Bronchial smooth muscle cell (primary cell): Measurements from ENCODE around the gene FUT7. TPM values are rescaled to one million over a fixed set of nuclear protein-coding genes. Genes with fewer than 3 reads are reported as not detected.

ENCODE experiments used
- total RNA-seq: library from RNA; depleted of rRNA; stranded (reverse); fragments of >200 nt; gene quantifications from 2 replicates; pipeline ENCODE4 v1.2.1, GENCODE V29; 2014

Gene FUT7
- not detected in 2 replicates for total RNA-seq

GRCh38 chr9:137031904-137032640, at the start of gene FUT7:
Gene FUT7, minus strand, starts transcription at chr9:137032088. Its CDS starts 97 bp downstream, at chr9:137031991.

GRCh38 chr9:137077010-137077747, 45.3 kb upstream of the FUT7 start, which contains the start of gene UAP1L1:
Gene UAP1L1, plus strand, starts transcription at chr9:137077517. Its CDS starts 16 bp downstream, at chr9:137077533.

GRCh38 chr9:137070201-137070905, 38.5 kb upstream of the FUT7 start, which contains the start of gene SAPCD2:
Gene SAPCD2, minus strand, starts transcription at chr9:137070557. Its CDS starts 97 bp downstream, at chr9:137070460.

GRCh38 chr9:137053944-137054931, 22.4 kb upstream of the FUT7 start, which contains the start of gene ENTPD2:
Gene ENTPD2, minus strand, starts transcription at chr9:137054061. Its CDS starts 64 bp downstream, at chr9:137053997.

GRCh38 chr9:137046088-137046787, 14.3 kb upstream of the FUT7 start, which contains the start of gene NPDC1:
Gene NPDC1, minus strand, starts transcription at chr9:137046177. Its CDS starts 188 bp downstream, at chr9:137045989.

GRCh38 chr9:137027369-137028262, 4.3 kb downstream of the FUT7 start, which contains the start of gene ABCA2:
Gene ABCA2, minus strand, starts transcription at chr9:137028237. Its CDS starts 97 bp downstream, at chr9:137028140.

GRCh38 chr9:136996361-136997292, 35.3 kb downstream of the FUT7 start, which contains the start of gene CLIC3:
Gene CLIC3, minus strand, starts transcription at chr9:136996568. Its CDS starts 25 bp downstream, at chr9:136996543.

GRCh38 chr9:136991993-136992818, 39.7 kb downstream of the FUT7 start, which contains the start of gene PAXX:
Gene PAXX, plus strand, starts transcription at chr9:136992422. Its CDS starts 22 bp downstream, at chr9:136992444.

GRCh38 chr9:136982232-136983051, 49.4 kb downstream of the FUT7 start, which contains the start of gene LCNL1:
Gene LCNL1, plus strand, starts transcription at chr9:136982993. Its CDS starts 594 bp downstream, at chr9:136983587.

Other genes starting within 250 kb of the FUT7 start
- 44.7 and 44.8 TPM in 2 replicates for gene TMEM141, start 240.7 kb downstream of the FUT7 start, total RNA-seq
- 0.32 and 0.43 TPM in 2 replicates for gene CCDC183, start 235.8 kb downstream of the FUT7 start, total RNA-seq
- 54.9 and 57.4 TPM in 2 replicates for gene RABL6, start 224.1 kb downstream of the FUT7 start, total RNA-seq
- 0.95 and 1.5 TPM in 2 replicates for gene AJM1, start 189.6 kb downstream of the FUT7 start, total RNA-seq
- gene PHPT1, start 182.7 kb downstream of the FUT7 start, total RNA-seq, result 177 and 292 TPM in 2 replicates
- gene MAMDC4, start 179.7 kb downstream of the FUT7 start, total RNA-seq, result 0.32 and 1.1 TPM in 2 replicates
- 386 and 552 TPM in 2 replicates for gene EDF1, start 165.8 kb downstream of the FUT7 start, total RNA-seq
- 6.0 and 9.2 TPM in 2 replicates for gene TRAF2, start 145.6 kb downstream of the FUT7 start, total RNA-seq
- gene FBXW5, start 87.3 kb downstream of the FUT7 start, total RNA-seq, result 107 and 184 TPM in 2 replicates
- gene C8G, start 86.8 kb downstream of the FUT7 start, total RNA-seq, result 0.32 and 0.69 TPM in 2 replicates
- gene LCN12, start 79.8 kb downstream of the FUT7 start, total RNA-seq, result not detected in 2 replicates
- 0.79 and 6.0 TPM in 2 replicates for gene PTGDS, start 54.6 kb downstream of the FUT7 start, total RNA-seq
- 0.16 and 0.34 TPM in 2 replicates for gene LCNL1, start 49.1 kb downstream of the FUT7 start, total RNA-seq
- 5.8 and 8.5 TPM in 2 replicates for gene PAXX, start 39.7 kb downstream of the FUT7 start, total RNA-seq
- gene CLIC3, start 35.5 kb downstream of the FUT7 start, total RNA-seq, result 6.8 and 8.2 TPM in 2 replicates
- gene ABCA2, start 3.9 kb downstream of the FUT7 start, total RNA-seq, result 14.2 and 23.9 TPM in 2 replicates
- 11.5 and 13.1 TPM in 2 replicates for gene NPDC1, start 14.1 kb upstream of the FUT7 start, total RNA-seq
- gene ENTPD2, start 22.0 kb upstream of the FUT7 start, total RNA-seq, result under 0.01 TPM in 1 of 2 replicates, not detected in the other
- gene SAPCD2, start 38.5 kb upstream of the FUT7 start, total RNA-seq, result 0.26 and 0.47 TPM in 2 replicates
- gene UAP1L1, start 45.4 kb upstream of the FUT7 start, total RNA-seq, result 16.2 and 18.1 TPM in 2 replicates
- 73.7 and 76.9 TPM in 2 replicates for gene MAN1B1, start 54.9 kb upstream of the FUT7 start, total RNA-seq
- gene DPP7, start 82.6 kb upstream of the FUT7 start, total RNA-seq, result 67.8 and 115 TPM in 2 replicates
- under 0.01 TPM in 1 of 2 replicates, not detected in the other for gene GRIN1, start 107.1 kb upstream of the FUT7 start, total RNA-seq
- not detected in 2 replicates for gene LRRC26, start 138.0 kb upstream of the FUT7 start, total RNA-seq
- gene TMEM210, start 140.0 kb upstream of the FUT7 start, total RNA-seq, result not detected in 2 replicates
- 27.1 and 29.3 TPM in 2 replicates for gene ANAPC2, start 156.5 kb upstream of the FUT7 start, total RNA-seq
- 58.4 and 64.2 TPM in 2 replicates for gene SSNA1, start 156.6 kb upstream of the FUT7 start, total RNA-seq
- gene TPRN, start 168.7 kb upstream of the FUT7 start, total RNA-seq, result 3.9 and 5.4 TPM in 2 replicates
- 26.8 and 30.9 TPM in 2 replicates for gene TMEM203, start 173.6 kb upstream of the FUT7 start, total RNA-seq
- gene NDOR1, start 173.6 kb upstream of the FUT7 start, total RNA-seq, result 2.2 and 2.3 TPM in 2 replicates
- gene RNF208, start 190.2 kb upstream of the FUT7 start, total RNA-seq, result 0.09 and 0.16 TPM in 2 replicates
- 0.17 and 0.63 TPM in 2 replicates for gene CYSRT1, start 193.1 kb upstream of the FUT7 start, total RNA-seq
- gene RNF224, start 195.4 kb upstream of the FUT7 start, total RNA-seq, result 0.09 TPM in 1 of 2 replicates, not detected in the other
- gene SLC34A3, start 198.8 kb upstream of the FUT7 start, total RNA-seq, result not detected in 2 replicates
- gene TUBB4B, start 209.2 kb upstream of the FUT7 start, total RNA-seq, result 84.7 and 125 TPM in 2 replicates
- gene STPG3, start 219.2 kb upstream of the FUT7 start, total RNA-seq, result 0.16 TPM in 1 of 2 replicates, not detected in the other
- 39.2 and 49.2 TPM in 2 replicates for gene NELFB, start 223.2 kb upstream of the FUT7 start, total RNA-seq
- gene TOR4A, start 245.6 kb upstream of the FUT7 start, total RNA-seq, result 5.8 and 11.5 TPM in 2 replicates